Measurements from ENCODE around the gene AQP2. TPM values are rescaled to one million over a fixed set of nuclear protein-coding genes. Genes with fewer than 3 reads are reported as not detected.

The AQP2 gene
- total RNA-seq, 4 donors from 2014 or later = not detected

- intact Hi-C loops (cut with DNase I; ENCODE audit: low total_unique reads) = no loop called here
- Histone ChIP-seq H3K9me3 (no peaks in the 10 kb centered on the region), H3K36me3 (no peaks in the 10 kb centered on the region), H3K27ac (no peak overlapping the region), H3K4me3 (no peak overlapping the region), H3K4me1 (no peaks in the 10 kb centered on the region), H3K27me3 (no peaks in the 10 kb centered on the region)
- DNase-seq = no peak
- TF ChIP-seq CTCF (IDR thresholded peaks at IDR 0.05) (no peak), POLR2A (IDR thresholded peaks at IDR 0.05) (no peak)
Observed at GRCh38 chr12:49930515-49931288, 19.8 kb upstream of the AQP2 start.

DNA sequence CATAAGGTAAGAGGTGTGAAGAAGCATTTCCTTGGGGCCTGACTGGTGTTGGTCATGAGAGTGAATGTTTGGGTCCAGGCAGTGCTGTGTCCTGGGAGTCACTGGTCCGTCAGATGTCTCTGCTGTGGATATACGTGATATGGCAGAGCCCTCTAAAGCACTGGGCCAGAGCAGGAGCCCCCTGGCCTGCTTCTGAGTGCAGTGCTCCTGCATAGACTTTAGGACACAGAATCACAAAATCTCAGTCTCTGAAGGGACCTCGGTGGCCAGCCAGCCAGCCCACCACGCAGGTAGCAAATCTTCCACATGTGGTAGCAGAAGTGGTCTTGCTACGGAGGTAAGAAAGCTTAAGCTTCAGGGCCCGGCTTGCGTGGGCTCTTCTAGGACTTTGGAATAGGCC lies 18.5 kb upstream of the AQP2 start:
- DNase-seq = no peak
- H3K27me3 ChIP-seq = no peaks in the 10 kb centered on the region
- intact Hi-C loops (cut with DNase I; ENCODE audit: low total_unique reads) = no loop called here
- no peaks in the 10 kb centered on the region for H3K36me3 ChIP-seq
- H3K4me1 ChIP-seq = no peaks in the 10 kb centered on the region
- H3K4me3 ChIP-seq = no peak overlapping the region
- H3K27ac ChIP-seq = no peak overlapping the region
- TF ChIP-seq CTCF (IDR thresholded peaks at IDR 0.05) (no peak), POLR2A (IDR thresholded peaks at IDR 0.05) (no peak)
- H3K9me3 ChIP-seq = no peaks in the 10 kb centered on the region

DNA sequence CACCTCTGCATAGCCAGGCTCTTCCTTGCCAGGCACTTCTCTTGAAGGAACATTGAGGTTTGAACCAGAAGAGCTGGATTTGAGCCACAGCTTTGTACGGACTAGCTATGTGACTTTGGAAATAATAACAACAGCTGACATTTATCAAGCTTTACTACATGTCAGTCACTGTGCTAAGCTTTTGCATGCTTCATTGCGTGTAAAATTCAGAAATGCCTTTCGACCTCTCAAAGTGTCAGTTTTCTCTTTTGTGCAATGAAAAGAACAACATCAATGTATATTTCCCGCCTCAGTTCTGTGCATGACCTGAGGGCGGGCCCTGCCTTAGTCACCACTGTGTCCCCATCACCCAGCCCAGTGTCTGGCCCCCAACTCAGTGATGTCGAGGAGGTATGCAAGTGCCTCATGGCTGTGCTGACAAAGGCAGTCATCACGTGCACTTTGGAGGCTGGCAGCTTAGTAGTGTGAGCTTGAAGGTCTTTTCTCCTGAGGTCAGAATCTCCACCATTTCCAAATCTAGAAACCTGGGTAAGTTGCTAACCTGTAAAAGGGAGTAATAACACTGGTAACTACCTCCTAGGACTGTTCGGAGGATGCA lies 17.9 kb upstream of the AQP2 start:
- no peak for DNase-seq
- intact Hi-C loops (cut with DNase I; ENCODE audit: low total_unique reads) = no loop called here

DNA sequence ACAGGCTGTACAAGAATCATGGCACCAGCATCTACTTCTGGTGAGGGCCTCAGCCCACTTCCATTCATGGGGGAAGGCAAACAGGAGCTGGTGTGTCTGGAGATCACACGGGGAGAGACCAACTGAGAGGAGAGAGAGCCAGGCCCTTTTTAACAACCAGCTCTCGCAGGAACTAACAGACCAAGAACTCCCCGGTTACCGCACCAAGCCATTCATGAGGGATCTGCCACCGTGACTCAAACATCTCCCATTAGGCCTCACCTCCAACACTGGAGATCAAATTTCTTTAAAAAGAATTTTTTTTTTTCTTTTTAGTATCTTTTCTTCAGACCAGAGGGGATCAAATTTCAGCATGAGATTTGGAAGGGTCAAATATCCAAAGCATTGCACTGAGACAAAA lies 16.7 kb upstream of the AQP2 start:
- Histone ChIP-seq H3K36me3 (no peaks in the 10 kb centered on the region), H3K27ac (no peak overlapping the region), H3K27me3 (no peaks in the 10 kb centered on the region), H3K4me1 (no peaks in the 10 kb centered on the region), H3K9me3 (no peaks in the 10 kb centered on the region), H3K4me3 (no peak overlapping the region)
- TF ChIP-seq CTCF (IDR thresholded peaks at IDR 0.05) (no peak), POLR2A (IDR thresholded peaks at IDR 0.05) (no peak)
- DNase-seq = no peak
- intact Hi-C loops (cut with DNase I; ENCODE audit: low total_unique reads) = no loop called here

More for the DNA sequence above, 17.9 kb upstream of the AQP2 start:
- Histone ChIP-seq H3K27ac (no peak overlapping the region), H3K9me3 (no peaks in the 10 kb centered on the region), H3K4me1 (no peaks in the 10 kb centered on the region), H3K36me3 (no peaks in the 10 kb centered on the region), H3K4me3 (no peak overlapping the region), H3K27me3 (no peaks in the 10 kb centered on the region)
- TF ChIP-seq CTCF (IDR thresholded peaks at IDR 0.05) (no peak), POLR2A (IDR thresholded peaks at IDR 0.05) (no peak)

DNA sequence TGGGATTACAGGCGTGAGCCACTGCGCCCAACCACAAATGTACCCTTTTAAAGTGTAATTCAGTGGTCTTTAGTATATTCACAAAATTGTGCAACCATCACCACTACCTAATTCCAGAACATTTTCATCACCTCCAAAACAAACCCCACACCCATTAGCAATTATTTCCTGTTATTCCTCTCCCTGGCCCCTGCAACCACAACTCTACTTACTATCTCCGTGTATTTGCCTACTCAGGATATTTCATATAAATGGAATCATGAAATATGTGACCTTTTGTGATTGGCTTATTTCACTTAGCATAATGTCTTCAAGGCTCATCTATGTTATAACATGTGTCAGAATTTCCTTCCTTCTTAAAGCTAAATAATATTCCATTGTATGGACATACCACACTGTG lies 16.0 kb upstream of the AQP2 start:
- intact Hi-C loops (cut with DNase I; ENCODE audit: low total_unique reads) = no loop called here
- no peaks in the 10 kb centered on the region for H3K36me3 ChIP-seq
- no peaks in the 10 kb centered on the region for H3K4me1 ChIP-seq
- H3K9me3 ChIP-seq = no peaks in the 10 kb centered on the region
- TF ChIP-seq CTCF (IDR thresholded peaks at IDR 0.05) (no peak), POLR2A (IDR thresholded peaks at IDR 0.05) (no peak)
- DNase-seq = no peak
- no peak overlapping the region for H3K27ac ChIP-seq
- no peak overlapping the region for H3K4me3 ChIP-seq
- H3K27me3 ChIP-seq = no peaks in the 10 kb centered on the region

Data from uterus (tissue), 4 donors.